CD4-positive, CD25-positive, alpha-beta regulatory T cell (primary cell): ENCODE measurements around the gene BRD7. TPM values are rescaled to one million over a fixed set of nuclear protein-coding genes. Genes with fewer than 3 reads are reported as not detected.
A peak's percentile ranks its signal among the peaks of the same experiment; 100 is the strongest.

ENCODE experiments used
- ATAC-seq, 2 donors: fragments of 150-1000 bp; cut with Tn5 transposase; one replicate each; pipeline ENCODE4 v1.10.0; 2021; ENCODE audit warnings: low read depth in 2 of 2, moderate number of reproducible peaks in 2 of 2, moderate library complexity in 1 of 2
- DNase-seq, 3 donors: peaks; one replicate each; pipeline versions ENCODE4 v3.0.0 to v3.0.0-alpha.2; 2012 to 2022; ENCODE audit warnings: mixed read lengths in 1 of 3
- H3K27ac ChIP-seq: one replicate; pipeline ENCODE4 v1.7.0; 2013; ENCODE audit warnings: mild to moderate bottlenecking, low read length; ENCODE audit not compliant: insufficient read depth, poor library complexity, severe bottlenecking
- H3K27me3 ChIP-seq: one replicate; pipeline ENCODE4 v1.7.0; 2013; ENCODE audit warnings: low read length; ENCODE audit not compliant: control insufficient read depth, insufficient read depth
- H3K36me3 ChIP-seq: one replicate; pipeline ENCODE4 v1.7.0; 2013; ENCODE audit warnings: mild to moderate bottlenecking, low read length, moderate library complexity; ENCODE audit not compliant: control insufficient read depth, insufficient read depth
- H3K4me1 ChIP-seq: 2 replicates; pipeline ENCODE4 v1.7.0; 2013; ENCODE audit warnings: mild to moderate bottlenecking, low read length; ENCODE audit not compliant: insufficient read depth, control insufficient read depth, poor library complexity, severe bottlenecking
- H3K4me3 ChIP-seq: one replicate; pipeline ENCODE4 v1.7.0; 2013; ENCODE audit warnings: low read depth, mild to moderate bottlenecking, low read length, moderate library complexity
- H3K9me3 ChIP-seq, 2 experiments: 1 replicate in 1 of 2; 2 replicates in 1 of 2; pipeline ENCODE4 v1.7.0; 2013; ENCODE audit warnings: low read length in 2 of 2, mild to moderate bottlenecking in 1 of 2, moderate library complexity in 1 of 2; ENCODE audit not compliant: control insufficient read depth in 2 of 2
- H3K27ac Mint-ChIP-seq, 3 donors: one replicate each; pipeline ENCODE4 v1.8.0; 2020 to 2022; ENCODE audit warnings: mild to moderate bottlenecking in 3 of 3, mixed read lengths in 3 of 3, moderate library complexity in 2 of 3
- H3K27me3 Mint-ChIP-seq: one replicate; pipeline ENCODE4 v1.8.0; 2022; ENCODE audit warnings: mild to moderate bottlenecking, mixed read lengths
- H3K36me3 Mint-ChIP-seq: one replicate; pipeline ENCODE4 v1.8.0; 2020; ENCODE audit warnings: mixed read lengths
- H3K4me1 Mint-ChIP-seq, 4 donors: one replicate each; pipeline ENCODE4 v1.8.0; 2020 to 2022; ENCODE audit warnings: mixed read lengths in 4 of 4, mild to moderate bottlenecking in 1 of 4
- H3K4me3 Mint-ChIP-seq, 4 donors: one replicate each; pipeline ENCODE4 v1.8.0; 2020 to 2022; ENCODE audit warnings: mild to moderate bottlenecking in 4 of 4, mixed read lengths in 4 of 4, moderate library complexity in 3 of 4
- H3K9me3 Mint-ChIP-seq, 7 donors: one replicate each; pipeline ENCODE4 v1.8.0; 2020 to 2022; ENCODE audit warnings: mixed read lengths in 7 of 7, mild to moderate bottlenecking in 3 of 7, moderate library complexity in 2 of 7
- polyA plus RNA-seq, 4 donors: library from polyadenylated mRNA; unstranded; fragments of 300-500 nt; fragmentation: Illumina TruSeq; gene quantifications; one replicate each; pipeline ENCODE4 v1.2.3, GENCODE V29; 2021
- total RNA-seq: library from RNA; stranded (reverse); gene quantifications from one replicate; pipeline ENCODE4 v1.2.3, GENCODE V29; 2022

Gene BRD7
- total and polyA plus RNA-seq, 5 donors from 2014 or later = 23.3 to 88.6 (median 37.4) TPM

DNA sequence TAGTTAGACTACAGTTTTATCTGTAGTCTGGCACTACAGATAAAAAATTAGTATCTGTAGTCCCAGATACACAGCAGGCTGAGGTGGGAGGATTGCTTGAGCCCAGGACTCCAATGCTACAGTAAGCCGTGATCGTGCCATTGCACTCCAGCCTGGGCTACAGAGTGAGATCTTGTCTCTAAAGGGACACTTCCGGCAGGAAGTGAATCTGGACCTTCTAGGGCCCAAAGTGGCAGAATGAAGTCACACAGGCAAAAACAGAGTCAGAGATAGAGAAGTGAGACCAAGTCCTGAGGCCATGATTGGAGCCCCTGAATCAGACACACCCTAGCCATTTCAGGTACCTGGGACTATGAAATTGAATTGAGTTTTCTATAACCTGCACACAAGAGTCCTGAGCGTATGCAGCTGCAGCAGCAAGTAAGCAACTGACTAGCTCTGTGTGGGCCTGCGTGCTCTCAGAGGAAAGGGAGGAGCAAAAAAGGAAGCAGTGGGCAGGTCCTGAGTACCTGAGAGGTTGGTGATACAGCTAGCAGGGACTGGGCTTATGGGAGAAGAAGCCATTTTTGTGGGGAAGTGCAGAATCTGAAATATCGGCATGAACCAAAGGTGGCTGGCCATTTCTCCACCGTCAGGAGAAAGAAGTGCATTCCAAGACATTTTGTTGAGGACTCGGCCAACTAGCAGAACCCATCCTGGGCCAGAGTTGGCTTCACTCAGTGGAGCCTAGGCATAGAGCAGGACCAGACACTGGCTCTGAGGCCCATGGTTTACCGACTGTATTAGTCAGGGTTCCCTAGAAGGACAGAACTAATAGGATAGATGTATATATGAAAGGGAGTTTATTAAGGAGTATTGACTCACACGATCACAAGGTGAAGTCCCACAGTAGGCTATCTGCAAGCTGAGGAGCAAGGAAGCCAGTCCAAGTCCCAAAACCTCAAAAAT, 27.2 kb upstream of the BRD7 start:
- peak overlapping the region; percentile 36 for H3K27ac ChIP-seq

DNA sequence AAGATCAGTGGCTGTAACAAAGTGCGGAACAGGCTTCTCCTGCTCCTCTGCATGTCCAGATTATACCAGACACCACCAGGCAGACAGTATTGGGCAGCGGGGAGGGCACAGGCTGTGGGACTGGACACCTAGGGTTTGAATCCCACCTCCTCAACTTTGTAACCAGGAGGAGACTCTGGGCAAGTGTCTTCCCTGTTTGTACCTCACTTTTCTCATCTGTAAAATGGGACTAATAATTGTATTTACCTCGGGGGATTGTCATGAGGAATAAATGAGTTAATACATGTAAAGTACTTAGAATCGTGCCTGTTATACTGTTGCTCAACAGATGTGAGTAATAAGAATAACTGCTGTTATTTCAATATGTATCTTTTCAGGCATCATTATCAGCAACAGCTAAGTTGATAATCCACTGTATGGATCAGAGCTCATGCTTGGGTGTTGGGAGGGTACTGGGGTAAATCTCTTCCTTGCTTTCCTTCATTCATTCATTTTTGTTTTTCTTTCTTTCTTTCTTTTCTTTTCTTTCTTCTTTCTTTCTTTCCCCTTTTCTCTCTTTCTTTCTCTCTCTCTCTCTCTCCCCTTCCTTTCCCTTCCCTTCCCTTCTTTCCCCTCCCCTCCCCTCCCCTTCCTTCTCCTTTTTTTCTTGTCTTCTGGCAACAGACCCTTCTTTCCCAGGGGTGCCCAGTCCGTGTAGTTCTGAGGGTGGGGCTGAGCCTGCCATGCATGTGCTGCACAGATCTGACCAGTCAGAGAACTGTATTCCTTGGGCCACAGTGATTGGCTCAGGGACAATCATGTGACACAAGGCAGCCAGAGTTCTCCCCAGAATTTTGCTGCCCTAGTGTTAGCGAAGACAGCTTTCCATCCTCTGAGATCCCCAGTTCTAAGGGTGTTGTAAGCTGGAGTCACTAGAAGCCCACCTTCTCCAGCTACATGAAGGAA, 25.3 kb upstream of the BRD7 start:
- H3K4me3 Mint-ChIP-seq = no peak overlapping the region
- H3K9me3 ChIP-seq = no peaks in the 10 kb centered on the region
- DNase-seq (no peak), ATAC-seq (no peak)
- H3K9me3 Mint-ChIP-seq = no peaks in the 10 kb centered on the region
- no peak overlapping the region for H3K27ac Mint-ChIP-seq
- no peaks in the 10 kb centered on the region for H3K36me3 Mint-ChIP-seq
- no peak overlapping the region for H3K27ac ChIP-seq
- H3K27me3 Mint-ChIP-seq = peaks cover 6% of the 10 kb centered on the region
- H3K4me1 ChIP-seq = peaks cover 11% of the 10 kb centered on the region
- no peaks in the 10 kb centered on the region for H3K36me3 ChIP-seq
- H3K4me3 ChIP-seq = no peak overlapping the region
- H3K27me3 ChIP-seq = no peaks in the 10 kb centered on the region
- H3K4me1 Mint-ChIP-seq = peaks cover 8 to 25% (median 12%) of the 10 kb centered on the region in 4 donors

More for the DNA sequence above, 27.2 kb upstream of the BRD7 start:
- ATAC-seq = peak; percentile 77
- Mint-ChIP-seq H3K36me3 (no peaks in the 10 kb centered on the region), H3K27ac (peak overlapping the region; percentile 34 to 89 (median 82)), H3K4me3 (peak overlapping the region in 2 of 4 donors; percentile 4 to 58), H3K9me3 (no peaks in the 10 kb centered on the region), H3K4me1 (peaks cover 8 to 25% (median 12%) of the 10 kb centered on the region in 4 donors), H3K27me3 (peaks cover 5% of the 10 kb centered on the region)
- H3K27me3 ChIP-seq = no peaks in the 10 kb centered on the region
- H3K4me3 ChIP-seq = no peak overlapping the region
- H3K9me3 ChIP-seq = no peaks in the 10 kb centered on the region
- H3K36me3 ChIP-seq = no peaks in the 10 kb centered on the region
- peaks cover 11% of the 10 kb centered on the region for H3K4me1 ChIP-seq
- peak in 2 of 3 donors; percentile 24 to 50 for DNase-seq

DNA sequence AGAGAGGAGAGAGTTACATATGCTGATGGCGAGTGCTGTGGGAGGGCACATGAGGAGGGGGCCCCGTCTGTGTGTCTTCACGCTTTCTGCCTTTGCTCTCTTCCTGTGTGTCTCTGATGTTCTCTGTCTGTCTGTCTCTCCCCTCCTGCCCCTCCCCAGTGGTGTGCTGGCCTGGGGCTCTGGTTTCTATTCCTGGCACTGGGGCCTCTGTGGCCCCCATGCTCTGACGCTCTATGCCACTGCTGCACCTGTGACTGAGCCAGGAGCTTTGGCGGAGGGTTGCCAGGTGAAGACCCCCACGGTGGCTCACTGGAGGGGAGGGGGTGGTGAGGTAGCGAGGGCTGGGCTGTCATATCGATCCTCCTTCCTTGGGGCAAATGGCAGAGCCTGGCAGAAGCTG, 24.6 kb upstream of the BRD7 start:
- H3K36me3 Mint-ChIP-seq = no peaks in the 10 kb centered on the region
- H3K36me3 ChIP-seq = no peaks in the 10 kb centered on the region
- H3K27me3 ChIP-seq = no peaks in the 10 kb centered on the region
- DNase-seq (no peak), ATAC-seq (no peak)
- no peaks in the 10 kb centered on the region for H3K9me3 Mint-ChIP-seq
- no peak overlapping the region for H3K27ac ChIP-seq
- peaks cover 8 to 25% (median 12%) of the 10 kb centered on the region in 4 donors for H3K4me1 Mint-ChIP-seq
- H3K9me3 ChIP-seq = no peaks in the 10 kb centered on the region
- H3K4me3 Mint-ChIP-seq = no peak overlapping the region
- peaks cover 12% of the 10 kb centered on the region for H3K27me3 Mint-ChIP-seq
- H3K27ac Mint-ChIP-seq = no peak overlapping the region
- H3K4me3 ChIP-seq = no peak overlapping the region
- H3K4me1 ChIP-seq = peaks cover 11% of the 10 kb centered on the region

DNA sequence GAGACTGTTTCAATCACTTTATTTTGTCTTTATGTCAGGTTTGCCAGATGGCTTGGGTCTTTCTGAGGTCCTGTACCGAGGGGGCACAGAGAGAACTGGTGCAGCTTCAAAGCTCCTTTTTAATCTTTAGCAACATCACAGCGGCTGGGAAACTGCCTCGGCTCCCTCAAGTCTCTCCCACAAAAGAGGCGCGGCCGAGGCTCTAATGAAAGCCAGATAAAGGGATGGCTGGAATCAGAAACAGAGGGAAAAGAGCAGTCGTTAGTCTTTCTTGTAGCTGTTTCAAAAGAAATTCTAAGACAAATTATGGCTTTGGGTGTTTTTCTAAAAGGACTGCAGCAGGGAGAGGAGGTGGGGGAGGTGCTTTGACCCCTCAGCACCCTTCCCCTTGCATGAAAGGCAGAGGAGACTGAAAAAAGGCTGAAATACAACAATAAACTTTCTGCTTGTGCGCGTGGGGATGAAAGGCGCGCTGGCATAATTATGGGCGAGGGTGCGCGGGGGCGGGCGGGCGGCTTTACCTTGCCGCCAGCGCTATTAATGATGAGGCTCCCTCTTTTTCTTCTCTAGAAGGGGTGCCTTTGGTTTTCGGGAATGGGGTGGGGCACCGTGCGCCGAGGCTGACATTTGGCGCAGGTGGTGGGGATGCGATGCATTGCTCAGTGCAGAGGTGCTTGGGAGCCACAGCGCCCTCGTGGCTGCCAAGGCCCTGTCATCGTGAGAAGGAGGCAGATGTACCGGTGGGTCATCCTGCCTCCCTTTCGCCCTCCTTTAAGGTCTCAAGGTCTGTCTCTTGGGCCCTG, 22.3 kb upstream of the BRD7 start:
- no peaks in the 10 kb centered on the region for H3K9me3 Mint-ChIP-seq
- H3K27ac ChIP-seq = no peak overlapping the region
- H3K27me3 ChIP-seq = no peaks in the 10 kb centered on the region
- H3K27me3 Mint-ChIP-seq = peaks cover 10% of the 10 kb centered on the region
- peaks cover 9% of the 10 kb centered on the region for H3K4me1 ChIP-seq
- H3K4me1 Mint-ChIP-seq = peaks cover 5 to 15% (median 10%) of the 10 kb centered on the region in 4 donors
- no peaks in the 10 kb centered on the region for H3K9me3 ChIP-seq
- no peak overlapping the region for H3K27ac Mint-ChIP-seq
- H3K36me3 ChIP-seq = no peaks in the 10 kb centered on the region
- no peak for DNase-seq
- no peak overlapping the region for H3K4me3 ChIP-seq
- no peak for ATAC-seq
- H3K36me3 Mint-ChIP-seq = no peaks in the 10 kb centered on the region
- H3K4me3 Mint-ChIP-seq = no peak overlapping the region

DNA sequence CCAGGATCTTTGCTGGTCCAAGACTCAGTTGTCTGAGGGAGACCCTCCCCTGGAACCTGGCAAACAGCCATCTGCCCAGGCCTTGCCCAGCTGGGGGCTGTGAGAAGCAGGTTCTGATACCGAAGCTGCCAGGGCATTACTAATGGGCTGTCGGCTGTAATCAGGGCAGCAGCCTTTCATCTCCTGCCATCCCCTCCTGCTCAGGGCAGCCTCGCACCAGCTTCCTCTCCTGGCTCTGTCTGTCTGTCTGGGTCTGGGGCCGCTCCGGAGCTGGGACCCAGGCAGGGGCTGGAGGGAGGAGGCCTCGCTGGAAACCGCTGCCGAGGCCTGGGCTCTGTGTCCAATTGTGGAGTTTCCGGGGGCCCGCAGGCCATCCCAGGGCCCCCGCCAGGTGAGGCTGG, 21.6 kb upstream of the BRD7 start:
- no peak overlapping the region for H3K27ac ChIP-seq
- H3K36me3 ChIP-seq = no peaks in the 10 kb centered on the region
- H3K27ac Mint-ChIP-seq = no peak overlapping the region
- no peaks in the 10 kb centered on the region for H3K27me3 ChIP-seq
- peaks cover 0 to 7% (median 5%) of the 10 kb centered on the region in 4 donors for H3K4me1 Mint-ChIP-seq
- H3K27me3 Mint-ChIP-seq = peaks cover 11% of the 10 kb centered on the region
- no peaks in the 10 kb centered on the region for H3K9me3 Mint-ChIP-seq
- H3K4me1 ChIP-seq = peaks cover 2% of the 10 kb centered on the region
- DNase-seq = no peak
- H3K4me3 Mint-ChIP-seq = no peak overlapping the region
- no peak overlapping the region for H3K4me3 ChIP-seq
- H3K36me3 Mint-ChIP-seq = no peaks in the 10 kb centered on the region
- ATAC-seq = no peak
- H3K9me3 ChIP-seq = no peaks in the 10 kb centered on the region

DNA sequence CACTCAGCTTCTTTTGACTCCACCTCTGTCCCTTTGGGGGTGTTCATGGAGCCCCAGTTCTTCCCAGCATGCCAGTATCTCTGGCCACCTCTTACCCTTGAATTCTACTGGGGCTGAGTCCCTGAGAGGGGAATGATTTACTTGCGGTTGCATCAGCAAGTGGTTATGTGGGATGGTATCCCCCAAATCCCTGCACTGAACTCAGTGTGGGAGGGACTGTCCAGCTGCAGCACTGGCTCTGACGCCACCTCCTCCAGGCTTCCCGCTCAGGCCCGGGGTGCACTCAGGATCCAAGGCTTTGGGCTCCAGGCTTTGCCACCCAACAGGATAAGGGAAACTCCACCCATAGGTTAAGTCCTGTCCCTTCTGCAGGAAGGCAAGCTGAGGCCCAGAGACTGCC, 21.1 kb upstream of the BRD7 start:
- Mint-ChIP-seq H3K27ac (no peak overlapping the region), H3K9me3 (no peaks in the 10 kb centered on the region), H3K4me3 (no peak overlapping the region), H3K4me1 (peaks cover 0 to 3% (median under 1%) of the 10 kb centered on the region in 4 donors), H3K27me3 (peaks cover 12% of the 10 kb centered on the region), H3K36me3 (no peaks in the 10 kb centered on the region)
- Histone ChIP-seq H3K27me3 (no peaks in the 10 kb centered on the region), H3K27ac (no peak overlapping the region), H3K36me3 (no peaks in the 10 kb centered on the region), H3K4me1 (no peaks in the 10 kb centered on the region), H3K4me3 (no peak overlapping the region), H3K9me3 (no peaks in the 10 kb centered on the region)
- DNase-seq (no peak), ATAC-seq (no peak)

DNA sequence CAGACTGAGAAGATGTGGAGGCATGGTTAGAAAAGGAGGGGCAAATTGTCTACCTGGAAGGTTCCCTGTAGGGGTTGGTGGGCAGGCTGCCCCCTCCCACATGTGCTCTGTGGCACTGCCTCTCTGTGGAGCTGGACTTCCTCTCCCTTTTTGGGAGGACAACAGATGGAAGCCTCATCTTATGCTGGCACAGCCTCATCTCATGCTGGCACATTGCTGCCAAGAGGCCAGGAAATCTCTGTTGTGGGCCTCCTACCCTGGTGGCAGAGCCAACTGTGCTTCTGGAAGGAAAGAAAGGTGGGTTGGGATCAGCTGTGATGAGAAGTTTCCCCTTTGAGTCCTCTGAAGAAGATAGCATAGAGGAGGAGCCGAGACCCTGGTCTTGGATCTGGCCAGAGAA, 19.7 kb upstream of the BRD7 start:
- Histone ChIP-seq H3K27ac (no peak overlapping the region), H3K9me3 (no peaks in the 10 kb centered on the region), H3K36me3 (no peaks in the 10 kb centered on the region), H3K4me1 (no peaks in the 10 kb centered on the region), H3K27me3 (no peaks in the 10 kb centered on the region), H3K4me3 (no peak overlapping the region)
- H3K27me3 Mint-ChIP-seq = peaks cover 17% of the 10 kb centered on the region
- H3K9me3 Mint-ChIP-seq = no peaks in the 10 kb centered on the region
- ATAC-seq = no peak
- no peak for DNase-seq
- H3K4me3 Mint-ChIP-seq = no peak overlapping the region
- peaks cover 0 to 2% (median 0%) of the 10 kb centered on the region in 4 donors for H3K4me1 Mint-ChIP-seq
- H3K36me3 Mint-ChIP-seq = no peaks in the 10 kb centered on the region
- no peak overlapping the region for H3K27ac Mint-ChIP-seq
